GM21576 (cell line): ENCODE measurements around the gene LZTS3.
A peak's percentile ranks its signal among the peaks of the same experiment; 100 is the strongest.
"Not testable (repeated sequence)": the region's sequence is repeated elsewhere in the genome, so short reads cannot be mapped to it uniquely, and the experiment has no call there.

Source experiments
- ATAC-seq: cut with Tn5 transposase; IDR thresholded peaks from one replicate; pipeline ENCODE4 v1.9.1; 2021; ENCODE audit warnings: mild to moderate bottlenecking, moderate library complexity; ENCODE audit not compliant: unreplicated experiment

The LZTS3 gene

GRCh38 chr20:3172933-3173609 is at the start of gene LZTS3:
Gene LZTS3 (minus strand): TSS chr20:3173549. CDS start chr20:3167163, 6,386 bp downstream.
- peak; percentile 49 for ATAC-seq

- ATAC-seq = no peak
Observed at GRCh38 chr20:3221398-3222226, 48.3 kb upstream of the LZTS3 start.

GRCh38 chr20:3218307-3218988 is 45.1 kb upstream of the LZTS3 start:
- no peak for ATAC-seq

GRCh38 chr20:3215359-3215917 is 42.1 kb upstream of the LZTS3 start:
- not testable (repeated sequence) for ATAC-seq

GRCh38 chr20:3213226-3213625 is 39.9 kb upstream of the LZTS3 start:
- no peak for ATAC-seq

- no peak for ATAC-seq
Observed at GRCh38 chr20:3210346-3210745, 37.0 kb upstream of the LZTS3 start.

GRCh38 chr20:3209946-3210317 is 36.6 kb upstream of the LZTS3 start:
- ATAC-seq = no peak

- no peak for ATAC-seq
Observed at GRCh38 chr20:3209257-3209945, 36.1 kb upstream of the LZTS3 start, which contains the start of gene ITPA. Gene ITPA (plus strand): TSS chr20:3209498. CDS start chr20:3209552, 54 bp downstream.

GRCh38 chr20:3208786-3209256 is 35.5 kb upstream of the LZTS3 start:
- ATAC-seq = no peak

- peak; percentile 80 for ATAC-seq
Observed at GRCh38 chr20:3204124-3204794, 30.9 kb upstream of the LZTS3 start, which contains the start of gene DDRGK1. Gene DDRGK1 (minus strand): TSS chr20:3204682. CDS start chr20:3204627, 55 bp downstream.

- ATAC-seq = peak; percentile 19
Observed at GRCh38 chr20:3203315-3204123, 30.2 kb upstream of the LZTS3 start.

GRCh38 chr20:3202965-3203314 is 29.6 kb upstream of the LZTS3 start:
- peak; percentile 2 for ATAC-seq

- no peak for ATAC-seq
Observed at GRCh38 chr20:3199976-3200755, 26.8 kb upstream of the LZTS3 start.

- no peak for ATAC-seq
Observed at GRCh38 chr20:3199206-3199605, 25.9 kb upstream of the LZTS3 start.

- ATAC-seq = no peak
Observed at GRCh38 chr20:3195590-3196237, 22.4 kb upstream of the LZTS3 start.

GRCh38 chr20:3194617-3195280 is 21.4 kb upstream of the LZTS3 start:
- ATAC-seq = no peak
